GOT3 (cell line): ENCODE results near the gene C17orf58.
A peak's percentile ranks its signal among the peaks of the same experiment; 100 is the strongest.
"Not testable (repeated sequence)": the region's sequence is repeated elsewhere in the genome, so short reads cannot be mapped to it uniquely, and the experiment has no call there.

Source experiments
- DNase-seq: peaks from one replicate; lab custom pipeline; 2025; ENCODE audit warnings: mixed read lengths; lab: John Stamatoyannopoulos, UW

The C17orf58 gene

GRCh38 chr17:67996301-67997171, at the start of gene C17orf58:
C17orf58 (minus strand) TSS chr17:67996469; CDS start chr17:67996198, 271 bp downstream.
- not testable (repeated sequence) for DNase-seq

- no peak for DNase-seq
Observed at GRCh38 chr17:68036304-68037147, 40.3 kb upstream of the C17orf58 start.

- peak; percentile 83 for DNase-seq
Observed at GRCh38 chr17:68035523-68036303, 39.4 kb upstream of the C17orf58 start, which contains the start of gene KPNA2. KPNA2 (plus strand) TSS chr17:68035735; CDS start chr17:68037133, 1,398 bp downstream.

GRCh38 chr17:68035131-68035522, 38.9 kb upstream of the C17orf58 start:
- peak; percentile 83 for DNase-seq

GRCh38 chr17:68034452-68034776, 38.1 kb upstream of the C17orf58 start:
- no peak for DNase-seq

- DNase-seq = no peak
Observed at GRCh38 chr17:68033636-68034451, 37.6 kb upstream of the C17orf58 start.

- no peak for DNase-seq
Observed at GRCh38 chr17:68029512-68030215, 33.4 kb upstream of the C17orf58 start.

GRCh38 chr17:68022547-68022946, 26.3 kb upstream of the C17orf58 start:
- DNase-seq = not testable (repeated sequence)

GRCh38 chr17:68021963-68022362, 25.7 kb upstream of the C17orf58 start:
- DNase-seq = no peak

GRCh38 chr17:68020791-68021190, 24.5 kb upstream of the C17orf58 start:
- DNase-seq = not testable (repeated sequence)

GRCh38 chr17:68020409-68020756, 24.1 kb upstream of the C17orf58 start:
- DNase-seq = no peak

- peak; percentile 95 for DNase-seq
Observed at GRCh38 chr17:68019675-68020408, 23.6 kb upstream of the C17orf58 start.

- no peak for DNase-seq
Observed at GRCh38 chr17:68019336-68019674, 23.0 kb upstream of the C17orf58 start.

GRCh38 chr17:68018493-68018892, 22.2 kb upstream of the C17orf58 start:
- DNase-seq = not testable (repeated sequence)

GRCh38 chr17:68016838-68017237, 20.6 kb upstream of the C17orf58 start:
- DNase-seq = no peak

- DNase-seq = no peak
Observed at GRCh38 chr17:68015081-68015723, 18.9 kb upstream of the C17orf58 start.

- DNase-seq = no peak
Observed at GRCh38 chr17:68013385-68013784, 17.1 kb upstream of the C17orf58 start.

GRCh38 chr17:68011199-68011665, 15.0 kb upstream of the C17orf58 start:
- DNase-seq = no peak

- DNase-seq = no peak
Observed at GRCh38 chr17:68006797-68007196, 10.5 kb upstream of the C17orf58 start.
